Measurements from ENCODE around the gene SMARCC1. TPM values are rescaled to one million over a fixed set of nuclear protein-coding genes. Genes with fewer than 3 reads are reported as not detected.

The SMARCC1 gene
- total RNA-seq, 1 experiment from 2014 or later: 168 TPM

- intact Hi-C loops (cut with micrococcal nuclease): no loop called here
- Histone ChIP-seq H3K27ac (ENCODE audit: low read depth, low read length) (no peak overlapping the region), H3K27me3 (ENCODE audit: insufficient read depth, low read length) (no peaks in the 10 kb centered on the region), H3K9me3 (ENCODE audit: control insufficient read depth in 1 of 2, insufficient read depth in 1 of 2, low read depth in 1 of 2, low read length in 2 of 2) (no peaks in the 10 kb centered on the region), H3K9ac (ENCODE audit: low read length) (no peak overlapping the region), H2AFZ (ENCODE audit: low read depth, low read length, poor library complexity, severe bottlenecking) (no peak overlapping the region), H4K20me1 (ENCODE audit: insufficient read depth) (peaks cover 3% of the 10 kb centered on the region; the same call in 1 of the 2 replicates), H3K79me2 (ENCODE audit: insufficient read depth, low read length) (0 out of 2 replicates have a peak, but pooled peaks cover 5% of the 10 kb centered on the region), H3K4me1 (ENCODE audit: control insufficient read depth in 1 of 2, insufficient read depth in 2 of 2, low read length in 2 of 2) (no peaks in the 10 kb centered on the region), H3K9me2 (ENCODE audit: insufficient read depth) (no peaks in the 10 kb centered on the region), H3K4me3 (replicated peaks in 1 of 2; ENCODE audit: low read depth in 1 of 2, low read length in 2 of 2) (no peak overlapping the region), H3K36me3 (ENCODE audit: control insufficient read depth in 1 of 2, insufficient read depth in 2 of 2, low read length in 2 of 2) (peaks cover 30 to 32% of the 10 kb centered on the region in 2 experiments), H3K4me2 (ENCODE audit: low read length) (no peak overlapping the region)
- DNase-seq (ENCODE audit: low read depth, low spot score): no peak
- ChIA-PET POLR2A (no interaction called here), CTCF (interaction anchor here (1.4 kb wide), 1 partner anchor 95 kb away, joined by 3 read pairs; no protein-coding TSS in a partner anchor), RAD21 (ENCODE audit: low non-redundant PET in 1 of 2, low total read pairs in 2 of 2, uncharacterized antibody in 2 of 2, unreplicated experiment in 2 of 2) (no interaction called here)
- no peak for ATAC-seq
- no TSS peak for BruUV-seq (replicated peaks)
- TF ChIP-seq TCF7L2 (IDR thresholded peaks at IDR 0.05; ENCODE audit: borderline replicate concordance, extremely low read depth, insufficient read depth, insufficient read length) (no peak), EZH2 (IDR thresholded peaks at IDR 0.05) (no peak), SIN3A (IDR thresholded peaks at IDR 0.05; ENCODE audit: low read depth) (no peak), ZNF274 (IDR thresholded peaks at IDR 0.05; ENCODE audit: low read depth, low read length) (no peak)
These were observed 164.3 kb downstream of the SMARCC1 start for GRCh38 chr3:47617086-47618010.

GRCh38 chr3:47614788-47615187 is 166.9 kb downstream of the SMARCC1 start:
- peaks cover 3% of the 10 kb centered on the region; the same call in 1 of the 2 replicates for H4K20me1 ChIP-seq (ENCODE audit: insufficient read depth)
- no TSS peak for BruUV-seq (replicated peaks)
- H3K27me3 ChIP-seq (ENCODE audit: insufficient read depth, low read length): no peaks in the 10 kb centered on the region
- DNase-seq (ENCODE audit: low read depth, low spot score) (no peak), ATAC-seq (no peak)
- intact Hi-C loops (cut with micrococcal nuclease): no loop called here
- ChIA-PET POLR2A (no interaction called here), RAD21 (ENCODE audit: low non-redundant PET in 1 of 2, low total read pairs in 2 of 2, uncharacterized antibody in 2 of 2, unreplicated experiment in 2 of 2) (no interaction called here), CTCF (no interaction called here)
- no peak overlapping the region for H2AFZ ChIP-seq (ENCODE audit: low read depth, low read length, poor library complexity, severe bottlenecking)
- H3K4me2 ChIP-seq (ENCODE audit: low read length): no peak overlapping the region
- H3K36me3 ChIP-seq (ENCODE audit: control insufficient read depth in 1 of 2, insufficient read depth in 2 of 2, low read length in 2 of 2): peaks cover 17 to 31% of the 10 kb centered on the region in 2 experiments
- H3K9me3 ChIP-seq (ENCODE audit: control insufficient read depth in 1 of 2, insufficient read depth in 1 of 2, low read depth in 1 of 2, low read length in 2 of 2): no peaks in the 10 kb centered on the region
- H3K27ac ChIP-seq (ENCODE audit: low read depth, low read length): no peak overlapping the region
- no peak overlapping the region for H3K4me3 ChIP-seq (replicated peaks in 1 of 2; ENCODE audit: low read depth in 1 of 2, low read length in 2 of 2)
- H3K9me2 ChIP-seq (ENCODE audit: insufficient read depth): no peaks in the 10 kb centered on the region
- no peak overlapping the region for H3K9ac ChIP-seq (ENCODE audit: low read length)
- TF ChIP-seq FOSL1 (IDR thresholded peaks at IDR 0.05; ENCODE audit: low read depth): no peak
- TF ChIP-seq JUND (IDR thresholded peaks at IDR 0.05): no peak
- TF ChIP-seq ZNF274 (IDR thresholded peaks at IDR 0.05; ENCODE audit: low read depth, low read length): no peak
- TF ChIP-seq MAX (IDR thresholded peaks at IDR 0.05): no peak
- no peak for TF ChIP-seq SIN3A (IDR thresholded peaks at IDR 0.05; ENCODE audit: low read depth)
- TF ChIP-seq CTCF (IDR thresholded peaks at IDR 0.05 in 2 of 3, conservative IDR thresholded peaks at IDR 0.05 in 1 of 3; ENCODE audit: borderline replicate concordance in 1 of 3, insufficient read depth in 1 of 3, low read depth in 2 of 3, low read length in 2 of 3): no peak
- TF ChIP-seq ELF1 (IDR thresholded peaks at IDR 0.05; ENCODE audit: borderline replicate concordance, low read depth): no peak
- 0 out of 2 replicates have a peak, but pooled peaks cover 3% of the 10 kb centered on the region for H3K79me2 ChIP-seq (ENCODE audit: insufficient read depth, low read length)
- no peaks in the 10 kb centered on the region for H3K4me1 ChIP-seq (ENCODE audit: control insufficient read depth in 1 of 2, insufficient read depth in 2 of 2, low read length in 2 of 2)
